GM18861 (cell line): ENCODE results near the gene CD74.
"Not testable (repeated sequence)": the region's sequence is repeated elsewhere in the genome, so short reads cannot be mapped to it uniquely, and the experiment has no call there.

ENCODE experiments used
- ATAC-seq: cut with Tn5 transposase; IDR thresholded peaks from one replicate; pipeline ENCODE4 v1.9.1; 2021; ENCODE audit not compliant: unreplicated experiment

CD74 gene

DNA sequence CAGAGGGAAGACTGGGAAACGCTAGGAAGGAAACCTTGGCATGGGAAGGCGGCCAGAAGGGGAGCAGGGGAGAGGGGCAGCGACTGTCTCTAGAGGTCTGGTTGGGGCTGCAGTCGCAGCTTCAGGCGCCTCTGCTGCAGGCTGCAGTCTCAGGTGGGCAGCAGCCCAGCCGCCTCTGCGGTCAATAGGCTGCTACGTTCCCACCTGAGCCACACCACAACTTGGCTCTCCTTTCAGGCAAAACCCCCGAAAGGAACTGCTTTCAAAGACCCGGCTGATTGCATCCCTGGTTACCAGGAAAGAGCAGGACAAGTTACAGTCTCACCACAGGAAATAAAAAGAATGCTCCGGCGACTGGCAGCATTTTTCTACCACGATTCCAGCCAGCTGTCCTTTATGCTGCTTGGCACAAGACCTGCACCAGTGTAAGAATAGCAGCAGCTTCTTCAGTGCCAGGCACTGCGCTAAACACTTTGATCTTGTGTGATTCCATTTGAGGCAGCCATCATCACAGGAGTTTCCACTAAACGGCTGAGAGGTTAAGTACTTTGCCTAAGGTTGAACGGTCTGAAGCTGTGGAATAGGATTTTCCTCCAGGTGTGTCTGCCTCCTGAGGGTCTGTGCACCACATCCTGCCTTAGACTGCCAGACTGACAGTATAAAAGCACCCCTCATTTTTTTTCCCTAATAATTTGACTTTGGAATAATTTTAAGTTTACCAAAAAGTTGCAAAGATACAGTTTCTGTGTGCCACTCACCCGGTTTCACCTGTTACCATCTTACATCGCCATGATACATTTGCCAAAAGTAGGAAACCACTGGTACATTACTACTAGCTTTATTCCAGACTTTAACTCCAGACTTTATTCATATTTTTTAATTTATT lies 29.3 kb upstream of the CD74 start:
- no peak for ATAC-seq

- ATAC-seq, result no peak
Observed at GRCh38 chr5:150440948-150441812, 28.5 kb upstream of the CD74 start.

DNA sequence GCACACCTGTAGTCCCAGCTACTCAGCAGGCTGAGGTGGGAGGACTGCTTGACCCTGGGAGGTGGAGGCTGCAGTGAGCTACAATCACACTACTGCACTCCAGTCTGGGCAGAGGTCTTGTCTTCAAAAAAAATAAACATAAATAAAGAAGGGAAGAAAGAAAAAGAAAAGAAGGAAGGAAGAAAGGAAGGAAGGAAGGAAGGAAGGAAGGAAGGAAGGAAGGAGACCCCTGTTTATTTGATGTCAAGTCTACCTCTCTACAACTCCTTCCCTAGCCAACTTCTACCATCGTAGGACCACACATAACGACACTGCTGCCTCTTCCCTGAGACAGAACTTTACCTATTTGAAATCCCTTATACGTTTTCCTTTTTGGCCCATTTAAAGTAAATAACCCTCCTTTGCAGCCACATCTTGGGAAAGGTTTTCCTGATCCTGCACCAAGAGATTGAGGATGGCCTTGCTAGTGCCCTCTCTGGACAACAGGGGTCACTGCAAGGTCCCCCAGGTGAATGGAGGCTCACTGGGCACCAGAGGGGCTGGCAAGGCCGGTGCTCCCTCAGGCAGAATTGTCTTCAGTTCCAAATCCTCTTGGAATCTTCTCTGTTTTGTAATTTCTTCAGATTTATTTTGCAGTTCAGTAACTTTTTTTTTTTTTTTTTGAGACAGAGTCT lies 26.3 kb upstream of the CD74 start:
- no peak for ATAC-seq

DNA sequence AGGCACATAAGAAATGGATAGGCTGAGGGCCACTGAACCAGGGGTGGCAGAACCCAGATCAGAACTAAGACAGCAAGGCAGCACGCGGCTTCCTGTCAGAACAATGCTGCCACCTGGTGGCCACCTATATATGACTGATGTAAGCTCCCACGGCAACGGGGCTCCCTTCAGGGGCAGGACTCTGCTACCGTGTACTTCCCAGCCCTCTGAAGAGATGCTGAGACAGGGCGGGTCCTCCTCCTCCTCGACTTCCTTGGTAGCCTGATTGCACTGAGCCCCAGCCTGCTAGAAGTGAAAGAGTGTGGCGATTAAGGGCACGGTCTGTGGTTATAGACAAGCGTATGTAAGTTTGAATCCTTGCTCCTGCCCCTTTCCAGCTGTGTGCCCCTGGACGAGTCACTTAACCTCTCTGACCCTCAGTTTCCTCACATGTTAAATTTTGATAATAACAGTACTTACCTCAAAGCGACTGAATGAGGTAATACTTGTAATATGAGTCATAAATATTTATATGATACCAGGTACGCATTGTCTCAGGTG lies 23.5 kb upstream of the CD74 start:
- peak; percentile 90 for ATAC-seq

- no peak for ATAC-seq
Observed at GRCh38 chr5:150434464-150434863, 21.8 kb upstream of the CD74 start.

DNA sequence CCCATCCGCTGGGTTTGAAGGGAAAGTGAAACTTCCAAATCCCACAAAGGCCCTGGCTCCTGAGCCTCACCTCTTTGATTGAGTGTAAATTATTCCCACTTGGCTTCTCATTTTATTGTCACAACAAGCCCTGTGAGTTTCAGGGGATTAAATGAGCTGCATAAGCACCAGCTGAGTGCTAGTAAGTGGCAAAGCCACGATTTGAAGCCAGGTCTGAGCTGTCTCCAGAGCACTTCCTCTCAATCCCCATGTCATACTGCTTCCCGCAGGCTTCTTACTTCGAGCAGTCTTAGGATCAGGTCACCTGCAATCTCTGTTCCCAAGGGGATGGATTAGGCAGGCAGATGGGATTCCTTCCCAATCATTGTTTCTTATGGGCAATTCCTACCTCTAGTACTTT lies 18.9 kb upstream of the CD74 start:
- ATAC-seq, result no peak

GRCh38 chr5:150431048-150431447 lies 18.3 kb upstream of the CD74 start:
- ATAC-seq, result no peak

DNA sequence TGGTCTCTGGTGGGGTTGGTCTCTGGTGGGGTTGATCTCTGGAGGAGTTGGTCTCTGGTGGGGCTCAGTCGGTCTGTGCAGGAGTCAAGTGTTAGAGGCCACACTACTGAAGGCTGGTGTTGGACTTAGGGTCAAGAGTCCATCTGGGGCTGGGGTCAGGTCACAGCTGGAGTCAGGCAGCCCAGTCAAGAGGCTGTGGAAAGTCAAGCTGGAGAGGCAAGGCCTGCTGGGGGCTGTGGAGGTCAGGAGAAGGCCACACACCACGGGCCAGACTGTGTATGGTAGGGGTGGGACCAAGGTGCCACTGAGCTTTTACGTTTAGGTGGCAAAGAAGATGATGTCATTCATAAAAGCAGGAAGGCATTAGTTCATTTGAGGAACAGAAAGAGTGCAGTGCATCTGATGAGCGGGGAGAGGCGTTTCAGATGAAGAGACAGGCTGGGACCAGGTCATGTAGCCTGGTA lies 16.7 kb upstream of the CD74 start:
- ATAC-seq, result peak; percentile 63

DNA sequence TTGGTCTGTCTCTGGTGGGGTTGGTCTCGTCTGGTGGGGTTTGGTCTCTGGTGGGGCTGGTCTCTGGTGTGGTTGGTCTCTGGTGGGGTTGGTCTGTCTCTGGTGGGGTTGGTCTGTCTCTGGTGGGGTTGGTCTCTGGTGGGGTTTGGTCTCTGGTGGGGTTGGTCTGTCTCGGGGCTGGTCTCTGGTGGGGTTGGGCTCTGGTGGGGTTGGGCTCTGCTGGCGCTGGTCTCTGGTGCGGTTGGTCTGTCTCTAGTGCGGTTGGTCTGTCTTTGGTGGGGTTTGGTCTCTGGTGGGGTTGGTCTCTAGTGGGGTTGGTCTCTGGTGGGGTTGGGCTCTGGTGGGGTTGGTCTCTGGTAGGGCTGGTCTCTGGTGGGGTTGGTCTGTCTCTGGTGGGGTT lies 16.3 kb upstream of the CD74 start:
- no peak for ATAC-seq

DNA sequence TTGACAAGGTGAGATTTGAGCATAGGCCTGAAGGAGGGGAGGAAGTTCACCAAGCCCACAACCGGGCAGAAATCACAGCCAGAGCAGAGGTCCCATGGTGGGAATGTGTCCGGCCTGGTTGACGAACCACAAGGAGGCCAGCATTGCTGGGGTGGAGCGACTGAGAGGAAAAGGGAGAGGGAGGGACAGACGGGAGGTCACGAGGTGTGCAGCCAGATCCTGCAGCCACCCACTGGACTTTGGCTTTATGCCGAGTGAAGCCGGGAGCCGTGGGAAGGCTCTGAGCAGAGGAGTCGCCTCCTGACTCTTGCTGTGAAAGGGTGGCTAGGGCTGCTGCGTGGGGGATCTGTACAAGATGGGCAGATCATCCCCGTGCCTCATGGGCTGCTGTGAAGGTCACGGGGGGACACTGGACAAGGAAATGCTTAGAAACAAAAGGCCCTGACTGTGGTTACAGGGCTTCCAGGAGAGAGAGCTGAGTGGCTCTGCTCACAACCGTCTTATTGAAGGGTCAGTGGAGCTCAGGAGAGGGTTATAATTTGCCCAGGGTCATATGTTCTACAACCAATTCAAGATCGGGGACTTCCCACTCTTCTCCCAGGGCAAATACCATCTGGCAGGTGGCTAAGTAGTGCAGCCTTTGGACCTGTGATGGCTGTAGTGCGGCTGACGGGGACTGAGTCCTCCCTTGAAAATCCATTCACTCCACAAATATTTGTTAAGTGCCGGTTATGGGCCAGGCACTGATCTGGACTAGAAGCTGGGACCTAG lies 15.6 kb upstream of the CD74 start:
- ATAC-seq, result no peak

DNA sequence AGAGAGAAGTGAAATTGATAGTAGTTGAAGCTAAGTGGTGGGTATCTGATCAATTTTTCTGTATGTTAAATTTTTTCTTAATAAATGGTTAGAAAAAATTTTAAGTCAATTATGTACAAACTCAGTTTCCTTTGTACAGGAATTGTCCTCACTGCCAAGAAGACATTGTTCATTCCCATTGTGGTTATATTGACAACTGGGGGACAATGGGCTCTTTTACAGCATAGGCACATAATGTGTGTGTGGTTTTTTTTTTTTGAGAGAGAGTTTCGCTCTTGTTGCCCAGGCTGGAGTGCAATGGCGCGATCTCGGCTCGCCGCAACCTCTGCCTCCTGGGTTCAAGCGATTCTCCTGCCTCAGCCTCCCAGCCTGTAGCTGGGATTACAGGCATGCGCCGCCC lies 13.5 kb upstream of the CD74 start:
- not testable (repeated sequence) for ATAC-seq

DNA sequence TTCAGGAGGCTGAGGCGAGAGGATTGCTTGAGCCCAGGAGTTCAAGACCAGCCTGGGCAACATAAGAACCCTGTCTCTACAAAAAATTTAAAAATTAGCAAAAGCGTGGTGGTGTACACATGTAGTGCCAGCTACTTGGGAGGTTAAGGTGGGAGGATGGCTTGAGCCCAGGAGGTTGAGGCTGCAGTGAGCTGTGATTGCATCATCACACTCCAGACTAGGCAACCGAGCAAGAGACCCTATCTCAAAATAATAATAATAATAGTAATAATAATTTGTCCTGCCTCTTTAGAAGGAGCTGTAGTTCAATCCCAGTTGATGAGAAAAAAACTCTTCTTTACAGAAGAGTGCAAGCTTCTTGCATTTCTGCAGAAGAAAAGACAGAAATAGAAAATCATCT lies 10.0 kb upstream of the CD74 start:
- ATAC-seq, result no peak

DNA sequence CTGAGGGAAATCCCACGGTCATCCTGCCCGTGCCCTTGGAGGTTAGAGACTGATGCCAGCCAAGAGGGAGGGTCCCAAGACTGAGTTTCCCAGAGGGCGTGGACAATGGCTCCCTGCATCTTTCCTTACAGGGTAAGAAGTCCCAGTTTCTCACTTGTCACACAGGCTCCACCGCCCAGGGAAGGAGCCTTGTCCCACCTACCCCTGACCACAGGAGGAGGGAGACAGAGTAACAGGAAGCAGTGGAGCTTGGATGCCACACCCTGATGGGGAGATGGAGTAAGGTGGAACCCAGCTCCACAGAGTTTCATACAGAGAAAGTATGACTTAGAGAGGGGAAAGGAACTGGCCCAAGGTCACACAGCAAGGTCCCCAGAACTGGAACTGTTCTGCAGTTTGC lies 9.4 kb upstream of the CD74 start:
- no peak for ATAC-seq

DNA sequence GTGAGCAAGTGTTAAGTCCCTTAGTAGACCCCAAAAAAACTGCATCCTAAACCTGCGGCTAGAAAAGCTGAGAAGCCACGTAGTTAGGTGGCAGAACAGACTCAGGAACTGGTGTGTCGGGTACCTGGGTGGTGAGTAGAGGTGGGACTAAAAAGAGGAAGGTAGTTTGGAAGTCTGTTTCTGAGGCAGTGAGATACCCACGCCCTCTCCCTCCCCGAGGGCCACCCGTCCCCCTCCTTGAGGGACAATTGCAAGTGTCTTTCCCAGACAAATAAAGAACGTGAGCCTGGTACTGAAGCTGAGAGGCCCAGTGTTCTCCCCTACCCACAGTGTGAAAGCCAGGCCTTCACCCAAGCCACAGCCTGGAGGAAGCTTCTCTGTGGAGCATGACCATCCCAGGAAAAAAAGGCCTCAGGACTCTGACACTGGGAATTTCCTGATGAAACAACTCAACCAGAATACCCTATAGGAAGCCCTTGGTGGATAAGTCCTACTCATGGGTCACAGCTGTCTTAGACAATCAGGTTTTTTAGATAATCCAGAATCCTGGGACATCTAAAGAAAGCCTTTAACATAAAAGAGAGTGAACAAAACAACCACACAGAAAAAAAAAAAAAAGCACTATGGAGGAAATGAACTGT lies 7.0 kb upstream of the CD74 start:
- ATAC-seq, result peak; percentile 72

DNA sequence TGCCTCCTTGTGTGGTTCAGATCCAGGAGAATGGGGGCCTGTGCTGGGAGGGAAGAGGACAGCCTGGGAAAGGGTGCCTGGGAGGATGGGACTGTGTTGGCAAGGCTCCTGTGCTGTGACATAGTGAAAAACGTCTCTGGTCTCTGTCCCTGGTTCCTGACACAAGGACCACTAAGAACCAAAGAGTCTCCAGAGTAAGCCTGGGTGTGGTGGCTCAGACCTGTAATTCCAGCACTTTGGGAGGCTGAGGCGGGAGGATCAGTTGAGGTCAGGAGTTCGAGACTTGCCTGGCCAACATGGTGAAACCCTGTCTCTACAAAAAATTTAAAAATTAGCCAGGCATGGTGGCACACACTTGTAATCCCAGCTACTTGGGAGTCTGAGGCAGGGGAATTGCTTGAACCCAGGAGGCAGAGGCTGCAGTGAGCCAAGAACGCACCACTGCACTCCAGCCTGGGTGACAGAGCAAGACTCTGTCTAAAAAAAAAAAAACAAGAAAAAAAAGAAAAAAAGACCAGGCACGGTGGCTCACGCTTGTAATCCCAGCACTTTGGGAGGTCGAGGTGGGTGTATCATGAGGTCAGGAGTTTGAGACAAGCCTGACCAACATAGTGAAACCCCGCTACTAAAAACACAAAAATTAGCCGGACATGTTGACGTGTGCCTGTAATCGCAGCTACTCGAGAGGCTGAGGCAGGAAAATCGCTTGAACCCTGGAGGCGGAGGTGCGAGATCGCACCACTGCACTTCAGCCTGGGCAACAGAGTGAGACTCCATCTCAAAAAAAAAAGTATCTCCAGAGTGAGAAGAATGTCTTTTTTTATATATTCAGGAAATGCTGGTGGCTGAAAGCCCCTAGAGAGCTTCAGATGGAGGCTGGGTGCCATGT lies 1.4 kb upstream of the CD74 start:
- not testable (repeated sequence) for ATAC-seq

GRCh38 chr5:150413176-150413901 lies 629 bp upstream of the CD74 start:
- ATAC-seq, result no peak

GRCh38 chr5:150411245-150411979 lies 1.3 kb downstream of the CD74 start:
- ATAC-seq, result no peak
